DMS114 treated with DMSO at 0.1 percent for 48 hours (cell line): ENCODE data around the gene CLK4.

ENCODE experiments used
- DNase-seq: peaks from one replicate; lab custom pipeline; 2025; ENCODE audit not compliant: unreplicated experiment; lab: John Stamatoyannopoulos, UW

CLK4 gene

DNA sequence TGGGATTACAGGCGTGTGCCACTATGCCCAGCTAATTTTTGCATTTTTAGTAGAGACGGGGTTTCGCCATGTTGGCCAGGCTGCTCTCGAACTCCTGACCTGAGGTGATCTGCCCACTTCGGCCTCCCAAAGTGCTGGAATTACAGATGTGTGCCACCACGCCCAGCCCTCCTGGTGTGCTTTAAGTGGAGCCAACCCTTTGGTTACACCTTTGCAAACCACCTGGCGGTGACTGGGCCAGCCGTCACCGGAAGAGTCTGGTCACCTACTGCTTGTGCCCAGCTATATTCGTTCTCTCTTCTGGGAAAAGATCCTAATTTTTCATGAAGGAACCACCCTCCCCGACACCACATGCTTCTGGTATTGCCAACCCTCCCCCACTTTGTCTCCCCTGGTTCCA lies 72.5 kb downstream of the CLK4 start:
- DNase-seq: no peak

DNA sequence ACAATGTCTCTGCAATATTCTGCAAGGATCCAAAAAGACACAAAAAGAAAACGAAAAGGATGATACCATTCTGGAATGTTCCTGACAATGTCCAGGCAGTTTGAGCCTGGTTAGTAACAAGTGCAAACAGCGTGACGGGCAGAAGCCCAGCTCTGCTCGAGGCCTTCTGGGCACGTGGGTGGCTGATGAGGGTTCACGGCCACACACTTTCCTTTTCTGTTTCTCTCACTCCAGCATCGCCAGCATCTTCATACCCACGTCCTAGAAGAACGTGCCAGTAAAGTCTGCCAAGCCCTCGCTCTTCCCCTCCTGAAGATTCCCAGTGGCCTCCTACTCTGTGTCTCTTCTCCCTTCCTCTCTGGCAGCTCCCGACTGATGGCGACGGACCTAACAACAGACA lies 73.3 kb downstream of the CLK4 start:
- no peak for DNase-seq
